Activated CD8-positive, alpha-beta T cell treated with anti-CD3 and anti-CD28 coated beads for 36 hours (primary cell): Measurements from ENCODE around the gene LGALS12. TPM values are rescaled to one million over a fixed set of nuclear protein-coding genes. Genes with fewer than 3 reads are reported as not detected.
A peak's percentile ranks its signal among the peaks of the same experiment; 100 is the strongest.
"Not testable (repeated sequence)": the region's sequence is repeated elsewhere in the genome, so short reads cannot be mapped to it uniquely, and the experiment has no call there.

Source experiments
- ATAC-seq: fragments of 200-7000 bp; cut with Tn5 transposase; one replicate; pipeline ENCODE4 v1.10.0; 2021; ENCODE audit warnings: mild to moderate bottlenecking, moderate library complexity
- CTCF ChIA-PET: fragments of 350-600 bp; sonication (Branson Sonifier 250); formaldehyde crosslinking; loops from one replicate; lab custom pipeline; 2021; ENCODE audit warnings: antibody characterized with exemption; lab: Charles Lee
- POLR2A ChIA-PET: fragments of 350-600 bp; sonication (Branson Sonifier 250); formaldehyde crosslinking; loops from one replicate; lab custom pipeline; 2021; ENCODE audit warnings: antibody characterized with exemption; lab: Charles Lee
- DNase-seq: peaks from one replicate; pipeline ENCODE4 v3.0.0-alpha.2; 2020
- H3K27ac Mint-ChIP-seq: one replicate; pipeline ENCODE4 v1.8.0; 2021; ENCODE audit warnings: mild to moderate bottlenecking, mixed read lengths
- H3K27me3 Mint-ChIP-seq: one replicate; pipeline ENCODE4 v1.8.0; 2021; ENCODE audit warnings: mixed read lengths
- H3K36me3 Mint-ChIP-seq: one replicate; pipeline ENCODE4 v1.8.0; 2021; ENCODE audit warnings: low read depth, mixed read lengths
- H3K4me1 Mint-ChIP-seq: one replicate; pipeline ENCODE4 v1.8.0; 2021; ENCODE audit warnings: low read depth, mixed read lengths
- H3K4me3 Mint-ChIP-seq: one replicate; pipeline ENCODE4 v1.8.0; 2021; ENCODE audit warnings: mild to moderate bottlenecking, moderate library complexity, mixed read lengths
- H3K9me3 Mint-ChIP-seq: one replicate; pipeline ENCODE4 v1.8.0; 2021; ENCODE audit warnings: mixed read lengths
- intact Hi-C: fragments of 100-400 bp; cut with micrococcal nuclease; formaldehyde crosslinking; loops from one replicate; pipeline ENCODE4 v1.10.0; 2022
- total RNA-seq, 2 experiments: library from RNA; stranded (reverse); gene quantifications; one replicate each; pipeline ENCODE4 v1.2.3, GENCODE V29; 2021
- TF ChIP-seq, protein P1 (sequence below): fragments of 200-600 bp; IDR thresholded peaks from one replicate; pipeline ENCODE4 v1.8.0; 2022; ENCODE audit warnings: antibody characterized with exemption, mild to moderate bottlenecking

LGALS12 gene
- total RNA-seq, 2 experiments from 2014 or later, result not detected

DNA sequence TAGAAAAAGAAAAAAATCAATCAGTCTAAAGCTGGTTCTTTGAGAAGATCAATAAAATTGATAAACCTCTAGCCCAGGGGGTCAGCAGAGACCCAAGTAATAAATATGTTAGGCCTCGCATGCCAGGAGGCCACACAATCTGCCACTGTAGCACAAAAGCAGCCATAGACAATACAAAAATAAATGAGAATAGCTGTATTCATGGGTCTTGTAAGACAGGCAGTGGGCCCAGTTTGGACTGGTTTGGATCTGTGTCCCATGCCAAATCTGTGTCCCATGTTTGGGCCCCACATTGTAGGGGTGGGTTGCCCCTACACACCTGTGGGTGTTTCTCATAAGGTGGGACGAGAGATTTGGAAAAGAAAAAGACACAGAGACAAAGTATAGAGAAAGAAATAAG, 24.1 kb downstream of the LGALS12 start:
- CTCF ChIA-PET, result interaction anchor here (1.0 to 2.0 kb wide), 3 partner anchors 10 to 50 kb away, joined by 3 to 9 read pairs (median 5); no protein-coding TSS in a partner anchor
- POLR2A ChIA-PET, result no interaction called here
- Mint-ChIP-seq H3K4me3 (no peak overlapping the region), H3K36me3 (no peaks in the 10 kb centered on the region), H3K27ac (no peak overlapping the region), H3K27me3 (no peaks in the 10 kb centered on the region), H3K4me1 (peaks cover 54% of the 10 kb centered on the region), H3K9me3 (peaks cover 1% of the 10 kb centered on the region)
- intact Hi-C loops, result no loop called here
- ATAC-seq (no peak), DNase-seq (no peak)
- TF ChIP-seq, protein P1, sequence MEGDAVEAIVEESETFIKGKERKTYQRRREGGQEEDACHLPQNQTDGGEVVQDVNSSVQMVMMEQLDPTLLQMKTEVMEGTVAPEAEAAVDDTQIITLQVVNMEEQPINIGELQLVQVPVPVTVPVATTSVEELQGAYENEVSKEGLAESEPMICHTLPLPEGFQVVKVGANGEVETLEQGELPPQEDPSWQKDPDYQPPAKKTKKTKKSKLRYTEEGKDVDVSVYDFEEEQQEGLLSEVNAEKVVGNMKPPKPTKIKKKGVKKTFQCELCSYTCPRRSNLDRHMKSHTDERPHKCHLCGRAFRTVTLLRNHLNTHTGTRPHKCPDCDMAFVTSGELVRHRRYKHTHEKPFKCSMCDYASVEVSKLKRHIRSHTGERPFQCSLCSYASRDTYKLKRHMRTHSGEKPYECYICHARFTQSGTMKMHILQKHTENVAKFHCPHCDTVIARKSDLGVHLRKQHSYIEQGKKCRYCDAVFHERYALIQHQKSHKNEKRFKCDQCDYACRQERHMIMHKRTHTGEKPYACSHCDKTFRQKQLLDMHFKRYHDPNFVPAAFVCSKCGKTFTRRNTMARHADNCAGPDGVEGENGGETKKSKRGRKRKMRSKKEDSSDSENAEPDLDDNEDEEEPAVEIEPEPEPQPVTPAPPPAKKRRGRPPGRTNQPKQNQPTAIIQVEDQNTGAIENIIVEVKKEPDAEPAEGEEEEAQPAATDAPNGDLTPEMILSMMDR, result no peak

DNA sequence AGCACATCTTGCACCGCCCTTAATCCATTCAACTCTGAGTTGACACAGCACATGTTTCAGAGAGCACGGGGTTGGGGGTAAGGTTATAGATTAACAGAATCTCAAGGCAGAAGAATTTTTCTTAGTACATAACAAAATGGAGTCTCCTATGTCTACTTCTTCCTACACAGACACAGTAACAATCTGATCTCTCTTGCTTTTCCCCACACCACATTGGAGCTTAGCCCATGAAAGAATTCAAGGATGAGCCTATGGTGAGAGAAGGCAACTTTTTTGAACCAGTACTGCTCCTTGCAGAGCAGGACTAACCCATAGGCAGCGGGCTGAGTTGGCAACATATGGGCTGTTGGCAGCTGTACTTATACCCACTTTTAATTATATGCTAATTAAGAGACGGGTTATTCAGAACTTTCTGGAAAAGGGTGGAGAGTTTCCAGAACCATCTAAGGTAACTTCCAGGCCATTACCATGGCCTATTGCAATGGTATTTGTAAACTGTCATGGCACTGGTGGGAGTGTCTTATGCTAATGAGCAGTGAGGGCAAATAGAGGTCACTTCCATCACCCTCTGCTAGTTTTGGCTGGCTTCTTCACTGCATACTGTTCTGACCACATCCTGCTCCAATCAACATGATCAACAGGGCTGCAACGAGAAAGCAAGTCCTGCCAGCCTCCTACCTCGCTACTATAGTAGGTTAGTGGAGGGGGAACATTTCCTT, 25.3 kb downstream of the LGALS12 start:
- intact Hi-C loops, H3K9me3 Mint-ChIP-seq, H3K4me3 Mint-ChIP-seq, H3K27me3 Mint-ChIP-seq, H3K36me3 Mint-ChIP-seq: not testable (repeated sequence)
- peak; percentile 91 for ATAC-seq
- ChIA-PET POLR2A (interaction anchor here (0.6 to 2.7 kb wide), 2 partner anchors 36 to 140 kb away, joined by 3 to 8 read pairs; partner anchors contain the start of gene ATL3), CTCF (interaction anchor here (1.8 kb wide), 1 partner anchor 52 kb away, joined by 6 read pairs; no protein-coding TSS in a partner anchor)
- Mint-ChIP-seq H3K27ac (peak overlapping the region; percentile 55), H3K4me1 (peaks cover 66% of the 10 kb centered on the region)
- DNase-seq, result peak; percentile 78

GRCh38 chr11:63532117-63532516, 26.2 kb downstream of the LGALS12 start:
- Mint-ChIP-seq H3K4me3 (no peak overlapping the region), H3K27ac (peak overlapping the region; percentile 48), H3K36me3 (no peaks in the 10 kb centered on the region), H3K27me3 (no peaks in the 10 kb centered on the region), H3K4me1 (peaks cover 72% of the 10 kb centered on the region), H3K9me3 (no peaks in the 10 kb centered on the region)
- POLR2A ChIA-PET, result interaction anchor here (0.8 to 2.7 kb wide), 2 partner anchors 35 to 91 kb away, joined by 3 to 8 read pairs; no protein-coding TSS in a partner anchor
- no peak for ATAC-seq
- TF ChIP-seq, protein P1, result no peak
- no peak for DNase-seq
- intact Hi-C loops, result loop anchor here (2.0 kb wide), 1 partner anchor 35 kb away; no protein-coding TSS in a partner anchor
- CTCF ChIA-PET, result interaction anchor here (1.1 to 1.8 kb wide), 3 partner anchors 34 to 53 kb away, joined by 3 to 6 read pairs (median 4); no protein-coding TSS in a partner anchor

DNA sequence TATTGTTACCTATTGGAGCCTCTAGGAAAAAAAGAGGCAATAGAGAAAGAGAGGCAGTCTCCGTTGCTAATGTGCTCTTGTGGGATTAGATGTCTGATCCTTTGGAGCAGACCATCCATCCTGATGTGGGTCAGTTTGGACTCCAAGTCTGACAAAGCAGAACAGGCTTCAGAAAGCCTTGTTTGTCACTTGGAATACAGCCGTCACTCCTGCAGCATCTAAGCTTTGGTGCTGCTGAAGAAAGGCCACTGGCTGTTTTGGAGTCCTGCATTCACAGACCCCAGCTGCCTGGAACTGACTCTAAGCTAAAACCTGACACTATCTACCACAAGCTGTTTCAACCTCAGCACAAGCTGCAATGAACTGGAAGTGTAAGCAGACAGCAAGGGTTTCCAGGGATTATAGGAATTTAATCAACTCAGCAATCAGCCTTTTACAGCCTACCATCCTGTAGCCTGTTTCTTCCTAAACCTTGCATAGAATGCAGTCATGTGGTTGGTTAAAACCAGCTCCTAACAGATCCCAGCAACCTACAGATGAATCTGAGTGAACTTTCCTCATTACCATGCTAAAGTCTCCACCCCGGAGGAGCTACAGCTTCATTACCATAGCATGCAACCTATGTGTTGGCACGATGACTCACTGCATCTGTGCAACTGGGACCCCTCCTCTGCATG, 27.1 kb downstream of the LGALS12 start:
- ATAC-seq (no peak), DNase-seq (no peak)
- Mint-ChIP-seq H3K27me3 (no peaks in the 10 kb centered on the region), H3K9me3 (no peaks in the 10 kb centered on the region), H3K36me3 (no peaks in the 10 kb centered on the region), H3K27ac (peak overlapping the region; percentile 48), H3K4me3 (no peak overlapping the region), H3K4me1 (peaks cover 79% of the 10 kb centered on the region)
- intact Hi-C loops, result loop anchor here (2.0 kb wide), 1 partner anchor 34 kb away; no protein-coding TSS in a partner anchor
- ChIA-PET POLR2A (interaction anchor here (0.8 to 2.7 kb wide), 3 partner anchors 14 to 90 kb away, joined by 3 to 8 read pairs (median 3); no protein-coding TSS in a partner anchor), CTCF (interaction anchor here (0.9 to 1.8 kb wide), 4 partner anchors 15 to 54 kb away, joined by 3 to 6 read pairs (median 4); no protein-coding TSS in a partner anchor)
- TF ChIP-seq, protein P1, result no peak

- Mint-ChIP-seq H3K9me3 (no peaks in the 10 kb centered on the region), H3K27me3 (no peaks in the 10 kb centered on the region), H3K36me3 (no peaks in the 10 kb centered on the region), H3K4me1 (peaks cover 85% of the 10 kb centered on the region), H3K4me3 (no peak overlapping the region), H3K27ac (peak overlapping the region; percentile 40)
- CTCF ChIA-PET, result interaction anchor here (1.6 kb wide), 1 partner anchor 102 kb away, joined by 4 read pairs; no protein-coding TSS in a partner anchor
- DNase-seq, result no peak
- intact Hi-C loops, result no loop called here
- TF ChIP-seq, protein P1, result no peak
- POLR2A ChIA-PET, result interaction anchor here (1.1 to 6.4 kb wide), 2 partner anchors 18 to 25 kb away, joined by 3 to 107 read pairs; no protein-coding TSS in a partner anchor
- ATAC-seq, result no peak
Observed at GRCh38 chr11:63534076-63534475, 28.2 kb downstream of the LGALS12 start.
